Tibial nerve (tissue), 4 donors: Measurements from ENCODE around the gene TENM4. TPM values are rescaled to one million over a fixed set of nuclear protein-coding genes. Genes with fewer than 3 reads are reported as not detected.

ENCODE experiments used
- DNase-seq, 2 donors: peaks; one replicate each; pipeline ENCODE4 v3.0.0-alpha.2; 2019; ENCODE audit warnings: low spot score in 2 of 2
- H3K27ac ChIP-seq, 4 donors: fragments of 200-600 bp; sonication (generic) in 3 of 4; one replicate each; pipeline ENCODE4 v1.5.1; 2017 to 2019; ENCODE audit warnings: mild to moderate bottlenecking in 1 of 4
- H3K27me3 ChIP-seq, 2 donors: fragments of 200-600 bp; sonication (generic) in 1 of 2; one replicate each; pipeline versions ENCODE4 v1.5.1 to v1.6.0; 2017 to 2019
- H3K36me3 ChIP-seq, 3 donors: fragments of 200-600 bp; sonication (generic); one replicate each; pipeline ENCODE4 v1.5.1; 2018 to 2019
- H3K4me1 ChIP-seq, 4 donors: fragments of 200-600 bp; sonication (generic) in 3 of 4; one replicate each; pipeline ENCODE4 v1.5.1; 2017 to 2019
- H3K4me3 ChIP-seq, 4 donors: fragments of 200-600 bp; sonication (generic) in 3 of 4; one replicate each; pipeline ENCODE4 v1.5.1; 2017 to 2019; ENCODE audit warnings: mild to moderate bottlenecking in 1 of 4, moderate library complexity in 1 of 4
- H3K9me3 ChIP-seq, 4 donors: fragments of 200-600 bp; sonication (generic) in 3 of 4; one replicate each; pipeline ENCODE4 v1.5.1; 2017 to 2019
- EP300 ChIP-seq, 2 donors: sonication (generic); formaldehyde crosslinking; IDR thresholded peaks; one replicate each; pipeline ENCODE4 v1.6.1; 2017; ENCODE audit warnings: antibody characterized with exemption in 2 of 2, mild to moderate bottlenecking in 1 of 2
- POLR2A ChIP-seq, 2 donors: fragments of 450-650 bp; IDR thresholded peaks; one replicate each; pipeline ENCODE4 v1.6.1; 2017; ENCODE audit warnings: antibody characterized with exemption in 2 of 2, mild to moderate bottlenecking in 2 of 2, moderate library complexity in 2 of 2
- WGBS, 2 donors: methylation state at CpG; one replicate each; pipeline ENCODE4 v1.1.5; 2018; 5-methylcytosine and 5-hydroxymethylcytosine counted together
- total RNA-seq, 4 donors: library from RNA; depleted of rRNA; stranded (reverse); fragments of >200 nt; gene quantifications; one replicate each; pipeline ENCODE4 v1.1.0, GENCODE V29; 2016
- TF ChIP-seq, protein P1 (sequence below), 5 experiments: fragments of 200-600 bp in 3 of 5; fragments of 450-650 bp in 2 of 5; sonication (generic) in 3 of 5; IDR thresholded peaks; one replicate each; pipeline ENCODE4 v1.5.1; 2016 to 2019; ENCODE audit warnings: antibody characterized with exemption in 5 of 5, mild to moderate bottlenecking in 3 of 5, moderate library complexity in 2 of 5

TENM4 gene
- total RNA-seq, 4 donors from 2014 or later = 15.3 to 36.3 (median 19.6) TPM

DNA sequence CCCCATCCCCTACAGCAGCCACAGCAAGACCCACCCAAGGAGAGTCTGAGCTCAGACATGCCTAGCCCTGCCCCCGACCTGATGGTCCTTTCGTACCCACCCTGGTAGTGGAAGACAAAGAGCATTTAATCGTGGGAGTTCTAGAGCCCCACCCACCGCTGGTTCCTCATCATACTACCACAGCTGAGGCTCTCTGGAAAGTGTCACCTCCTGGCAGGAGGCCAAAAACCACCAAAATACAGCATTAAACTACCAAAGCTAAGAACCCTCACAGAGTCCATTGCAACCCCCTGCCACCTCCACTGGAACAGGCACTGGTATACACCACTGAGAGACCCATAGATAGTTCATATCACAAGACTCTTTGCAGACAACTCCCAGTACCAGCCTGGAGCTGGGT lies 311.1 kb downstream of the TENM4 start:
- H3K4me1 ChIP-seq = no peaks in the 10 kb centered on the region
- no peak overlapping the region for H3K27ac ChIP-seq
- no peak for DNase-seq
- no peaks in the 10 kb centered on the region for H3K36me3 ChIP-seq
- no peaks in the 10 kb centered on the region for H3K27me3 ChIP-seq
- TF ChIP-seq, protein P1, sequence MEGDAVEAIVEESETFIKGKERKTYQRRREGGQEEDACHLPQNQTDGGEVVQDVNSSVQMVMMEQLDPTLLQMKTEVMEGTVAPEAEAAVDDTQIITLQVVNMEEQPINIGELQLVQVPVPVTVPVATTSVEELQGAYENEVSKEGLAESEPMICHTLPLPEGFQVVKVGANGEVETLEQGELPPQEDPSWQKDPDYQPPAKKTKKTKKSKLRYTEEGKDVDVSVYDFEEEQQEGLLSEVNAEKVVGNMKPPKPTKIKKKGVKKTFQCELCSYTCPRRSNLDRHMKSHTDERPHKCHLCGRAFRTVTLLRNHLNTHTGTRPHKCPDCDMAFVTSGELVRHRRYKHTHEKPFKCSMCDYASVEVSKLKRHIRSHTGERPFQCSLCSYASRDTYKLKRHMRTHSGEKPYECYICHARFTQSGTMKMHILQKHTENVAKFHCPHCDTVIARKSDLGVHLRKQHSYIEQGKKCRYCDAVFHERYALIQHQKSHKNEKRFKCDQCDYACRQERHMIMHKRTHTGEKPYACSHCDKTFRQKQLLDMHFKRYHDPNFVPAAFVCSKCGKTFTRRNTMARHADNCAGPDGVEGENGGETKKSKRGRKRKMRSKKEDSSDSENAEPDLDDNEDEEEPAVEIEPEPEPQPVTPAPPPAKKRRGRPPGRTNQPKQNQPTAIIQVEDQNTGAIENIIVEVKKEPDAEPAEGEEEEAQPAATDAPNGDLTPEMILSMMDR (IDR thresholded peaks at IDR 0.05) = no peak
- no peak for TF ChIP-seq POLR2A (IDR thresholded peaks at IDR 0.05)
- TF ChIP-seq EP300 (IDR thresholded peaks at IDR 0.05) = no peak
- peaks cover 0 to 45% (median 3%) of the 10 kb centered on the region in 4 donors for H3K9me3 ChIP-seq
- 81 to 88% methylated on average over 4 of the region's 4 CpGs for WGBS, 2 donors
- H3K4me3 ChIP-seq = no peak overlapping the region

DNA sequence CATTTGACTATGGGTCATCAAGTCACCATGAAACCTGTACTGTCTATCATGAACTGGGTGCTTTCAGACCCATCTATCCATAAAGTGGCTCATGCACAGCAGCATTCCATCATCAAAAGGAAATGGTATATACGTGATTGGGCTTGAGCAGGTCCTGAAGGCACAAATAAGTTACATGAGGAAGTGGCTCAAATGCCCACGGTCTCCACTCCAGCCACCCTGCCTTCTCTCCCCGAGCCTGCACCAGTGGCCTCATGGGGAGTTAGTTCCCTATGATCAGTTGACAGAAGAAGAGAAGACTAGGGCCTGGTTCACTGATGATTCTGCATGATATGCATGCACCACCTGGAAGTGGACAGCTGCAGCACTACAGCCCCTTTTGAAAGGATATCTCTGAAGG lies 312.5 kb downstream of the TENM4 start:
- TF ChIP-seq POLR2A (IDR thresholded peaks at IDR 0.05) (no peak), EP300 (IDR thresholded peaks at IDR 0.05) (no peak)
- TF ChIP-seq, protein P1 (IDR thresholded peaks at IDR 0.05) = no peak
- no peak overlapping the region for H3K27ac ChIP-seq
- no peak overlapping the region for H3K4me3 ChIP-seq
- peaks cover 0 to 41% (median 3%) of the 10 kb centered on the region in 4 donors for H3K9me3 ChIP-seq
- DNase-seq = no peak
- WGBS, 2 donors = 76 to 86% methylated on average over 3 of the region's 3 CpGs
- H3K36me3 ChIP-seq = no peaks in the 10 kb centered on the region
- no peaks in the 10 kb centered on the region for H3K4me1 ChIP-seq
- H3K27me3 ChIP-seq = no peaks in the 10 kb centered on the region

DNA sequence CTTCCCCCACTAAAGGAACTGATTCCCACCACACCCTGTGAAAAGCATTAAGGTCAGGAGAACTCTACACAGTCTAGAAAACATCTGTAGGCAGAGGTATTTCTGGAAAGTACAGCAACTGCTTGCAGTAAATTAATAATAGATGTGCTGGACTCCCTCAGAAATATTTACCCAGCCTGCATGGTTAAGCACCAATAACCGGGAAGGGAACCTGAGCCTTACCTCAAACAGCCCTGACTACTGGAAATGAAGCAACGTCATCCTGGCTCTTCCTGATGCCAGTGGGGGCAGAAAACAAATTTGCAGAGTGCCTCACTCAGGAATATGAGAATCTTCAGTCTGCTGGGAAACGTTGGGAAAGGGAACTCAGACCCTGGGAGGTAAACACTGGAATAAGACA lies 318.1 kb downstream of the TENM4 start:
- no peaks in the 10 kb centered on the region for H3K27me3 ChIP-seq
- TF ChIP-seq POLR2A (IDR thresholded peaks at IDR 0.05) (no peak), EP300 (IDR thresholded peaks at IDR 0.05) (no peak)
- TF ChIP-seq, protein P1 (IDR thresholded peaks at IDR 0.05) = no peak
- H3K36me3 ChIP-seq = no peaks in the 10 kb centered on the region
- H3K4me1 ChIP-seq = no peaks in the 10 kb centered on the region
- H3K9me3 ChIP-seq = peaks cover 0 to 28% (median 3%) of the 10 kb centered on the region in 4 donors
- 67 to 86% methylated on average over 3 of the region's 3 CpGs for WGBS, 2 donors
- no peak overlapping the region for H3K4me3 ChIP-seq
- H3K27ac ChIP-seq = no peak overlapping the region
- DNase-seq = no peak

DNA sequence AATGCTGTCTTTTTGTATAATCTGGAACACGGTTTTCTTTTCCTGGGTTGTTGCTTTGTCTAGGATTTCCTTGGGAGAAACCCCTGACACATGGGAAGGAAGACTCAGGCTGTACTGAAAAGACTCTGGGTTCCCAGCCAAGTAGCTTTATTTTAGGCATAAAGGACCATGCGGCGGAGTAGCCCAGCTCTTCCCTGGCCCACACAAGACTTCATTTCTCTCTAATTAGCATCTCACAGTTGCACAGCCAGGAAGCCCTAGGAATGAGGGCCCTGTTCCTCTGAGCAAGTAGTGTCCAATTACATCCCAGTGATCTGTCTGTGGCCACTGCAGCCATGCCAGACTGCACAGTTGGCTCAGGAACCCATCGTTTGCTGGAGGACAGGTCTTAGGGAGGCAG lies 319.5 kb downstream of the TENM4 start:
- DNase-seq = no peak
- Histone ChIP-seq H3K4me3 (no peak overlapping the region), H3K36me3 (no peaks in the 10 kb centered on the region), H3K27ac (no peak overlapping the region), H3K9me3 (peaks cover 0 to 16% (median 0%) of the 10 kb centered on the region in 4 donors), H3K27me3 (no peaks in the 10 kb centered on the region), H3K4me1 (no peaks in the 10 kb centered on the region)
- no peak for TF ChIP-seq EP300 (IDR thresholded peaks at IDR 0.05)
- TF ChIP-seq POLR2A (IDR thresholded peaks at IDR 0.05) = no peak
- TF ChIP-seq, protein P1 (IDR thresholded peaks at IDR 0.05) = no peak
- WGBS, 2 donors = 31 to 32% methylated on average over 4 of the region's 4 CpGs

DNA sequence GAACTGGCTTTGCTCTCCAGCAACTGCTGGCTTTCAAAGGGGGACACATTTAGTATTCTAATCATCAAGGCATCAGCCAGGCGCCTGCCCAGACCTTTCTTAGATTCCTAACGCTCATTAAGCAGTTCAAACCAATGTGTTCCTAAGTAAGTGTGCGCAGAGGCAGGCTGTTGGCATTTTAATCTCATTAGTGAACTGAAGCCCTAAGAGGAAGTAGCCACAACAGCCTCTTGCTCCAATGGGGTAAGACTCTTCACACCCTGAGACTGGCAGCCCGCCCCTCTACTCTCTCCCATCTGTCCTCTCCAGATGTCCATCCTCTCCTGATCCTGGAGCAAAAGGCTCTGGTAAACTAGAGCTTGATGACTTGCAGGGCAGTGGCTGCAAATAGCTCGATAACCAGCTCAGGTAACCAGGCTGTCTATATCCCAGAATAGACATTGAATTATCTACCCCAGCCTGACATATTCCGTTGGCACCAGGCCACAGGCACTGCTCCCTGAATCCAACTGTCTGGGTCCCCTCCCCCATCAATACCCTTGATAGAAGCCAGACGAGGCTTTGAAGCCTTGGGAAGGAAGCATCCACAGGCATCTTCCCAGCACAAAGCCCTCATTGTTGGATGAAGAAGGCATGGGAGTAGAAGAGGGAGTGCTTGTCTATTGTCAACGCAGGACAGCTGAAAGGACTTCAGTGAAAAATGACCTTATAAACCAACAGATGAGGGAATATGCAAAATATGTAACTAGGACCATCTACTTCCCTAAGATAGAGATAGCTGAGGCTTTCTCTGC lies 321.1 kb downstream of the TENM4 start:
- Histone ChIP-seq H3K4me3 (no peak overlapping the region), H3K27ac (peak overlapping the region in 1 of 4 donors; percentile 0), H3K36me3 (no peaks in the 10 kb centered on the region), H3K9me3 (no peaks in the 10 kb centered on the region), H3K4me1 (no peaks in the 10 kb centered on the region), H3K27me3 (no peaks in the 10 kb centered on the region)
- TF ChIP-seq POLR2A (IDR thresholded peaks at IDR 0.05) = no peak
- no peak for DNase-seq
- 46 to 61% methylated on average over 8 of the region's 8 CpGs for WGBS, 2 donors
